ENCODE results near the gene CHRD.
A peak's percentile ranks its signal among the peaks of the same experiment; 100 is the strongest.
"Not testable (repeated sequence)": the region's sequence is repeated elsewhere in the genome, so short reads cannot be mapped to it uniquely, and the experiment has no call there.

CHRD gene

DNA sequence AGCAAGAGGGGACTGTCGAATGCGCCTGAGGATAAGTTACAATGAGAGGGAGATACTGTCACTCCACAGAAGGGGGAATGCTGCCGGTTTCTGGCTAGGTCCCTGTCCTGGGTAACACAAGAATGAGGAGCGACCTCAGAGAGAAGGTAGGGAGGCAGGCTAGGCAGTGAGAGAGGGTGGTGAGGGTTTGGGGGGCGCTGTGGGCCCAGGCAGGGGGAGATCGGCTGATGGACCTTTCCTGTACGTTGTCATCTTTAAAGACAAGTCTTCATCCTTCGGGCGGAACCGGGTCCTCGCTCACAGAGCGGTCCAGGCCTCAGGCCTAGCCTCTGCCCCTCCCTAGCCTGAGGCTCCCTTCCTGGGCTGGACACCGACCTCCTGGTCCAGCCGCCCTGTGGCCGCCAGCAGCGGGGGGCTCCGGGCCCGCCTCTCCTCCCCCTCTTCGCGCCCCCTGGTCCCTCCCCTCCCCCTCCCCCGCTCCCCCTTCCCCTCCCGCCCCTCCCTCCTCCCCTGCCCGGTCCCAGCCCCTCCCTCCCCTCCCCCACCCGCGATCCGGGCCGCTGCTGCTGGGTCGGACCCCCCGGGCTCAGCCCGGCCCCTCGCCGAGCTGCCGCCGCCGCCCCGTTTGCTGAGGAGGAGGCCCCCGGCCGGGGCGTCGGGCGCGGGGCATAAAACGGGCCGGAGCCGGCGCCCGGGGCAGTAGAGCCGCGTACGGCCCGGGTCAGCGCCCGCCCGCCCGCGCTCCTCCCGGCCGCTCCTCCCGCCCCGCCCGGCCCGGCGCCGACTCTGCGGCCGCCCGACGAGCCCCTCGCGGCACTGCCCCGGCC lies at the start of gene CHRD:
CHRD (plus strand) TSS at position 697 of the 827 bp plus-strand sequence. CDS start 265 bp downstream, outside the sequence.
- peak within 1 kb of the TSS; percentile 36 for H3K4me3 ChIP-seq (ENCODE audit: low read depth, low read length)

GRCh38 chr3:184332370-184333090 lies 47.3 kb upstream of the CHRD start:
- peak; percentile 70 for DNase-seq (ENCODE audit: low read depth)
- H3K4me3 ChIP-seq (ENCODE audit: low read depth, low read length) = no peak overlapping the region

More for the DNA sequence above, at the start of gene CHRD:
- no peak for DNase-seq (ENCODE audit: low read depth)

GRCh38 chr3:184333190-184333589 lies 46.7 kb upstream of the CHRD start:
- no peak overlapping the region for H3K4me3 ChIP-seq (ENCODE audit: low read depth, low read length)
- no peak for DNase-seq (ENCODE audit: low read depth)

- H3K4me3 ChIP-seq (ENCODE audit: low read depth, low read length) = no peak overlapping the region
- no peak for DNase-seq (ENCODE audit: low read depth)
Measured at GRCh38 chr3:184333700-184334099, 46.2 kb upstream of the CHRD start.

DNA sequence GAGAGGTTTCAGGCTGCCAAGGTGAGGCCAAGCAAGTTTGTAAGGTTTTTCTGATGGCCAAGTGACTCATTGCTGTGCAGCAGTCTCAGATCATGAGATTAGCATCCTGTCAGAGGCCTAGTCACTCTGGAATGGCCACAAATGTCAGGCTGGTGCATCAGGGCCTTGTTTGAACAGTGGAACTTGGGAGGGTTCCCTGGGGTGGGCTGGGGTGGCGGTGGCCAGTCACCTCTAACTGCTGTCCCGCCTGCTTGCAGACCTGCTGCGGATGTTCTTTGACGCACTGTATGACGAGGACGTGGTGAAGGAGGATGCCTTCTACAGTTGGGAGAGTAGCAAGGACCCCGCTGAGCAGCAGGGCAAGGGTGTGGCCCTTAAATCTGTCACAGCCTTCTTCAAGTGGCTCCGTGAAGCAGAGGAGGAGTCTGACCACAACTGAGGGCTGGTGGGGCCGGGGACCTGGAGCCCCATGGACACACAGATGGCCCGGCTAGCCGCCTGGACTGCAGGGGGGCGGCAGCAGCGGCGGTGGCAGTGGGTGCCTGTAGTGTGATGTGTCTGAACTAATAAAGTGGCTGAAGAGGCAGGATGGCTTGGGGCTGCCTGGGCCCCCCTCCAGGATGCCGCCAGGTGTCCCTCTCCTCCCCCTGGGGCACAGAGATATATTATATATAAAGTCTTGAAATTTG lies 45.2 kb upstream of the CHRD start:
- H3K4me3 ChIP-seq (ENCODE audit: low read depth, low read length) = no peak overlapping the region
- DNase-seq (ENCODE audit: low read depth) = no peak

DNA sequence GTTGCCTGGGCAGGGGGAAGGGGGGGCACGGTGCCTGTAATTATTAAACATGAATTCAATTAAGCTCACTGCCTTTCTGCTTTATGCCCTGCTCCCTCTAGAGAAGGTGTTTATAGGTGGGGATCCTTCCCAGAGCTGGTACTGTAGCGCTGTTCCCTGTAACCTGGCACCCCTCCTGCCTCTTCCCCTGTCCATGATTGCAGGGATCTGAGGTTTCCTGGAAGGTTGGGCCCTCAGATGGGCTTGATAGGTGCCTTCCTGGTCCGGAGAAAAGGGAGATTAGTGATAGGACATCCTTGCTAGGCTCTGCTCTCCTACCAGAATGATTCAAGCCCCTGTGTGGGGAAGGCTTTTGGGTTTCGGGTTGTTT lies 44.6 kb upstream of the CHRD start:
- DNase-seq (ENCODE audit: low read depth) = no peak
- H3K4me3 ChIP-seq (ENCODE audit: low read depth, low read length) = peak overlapping the region; percentile 67

DNA sequence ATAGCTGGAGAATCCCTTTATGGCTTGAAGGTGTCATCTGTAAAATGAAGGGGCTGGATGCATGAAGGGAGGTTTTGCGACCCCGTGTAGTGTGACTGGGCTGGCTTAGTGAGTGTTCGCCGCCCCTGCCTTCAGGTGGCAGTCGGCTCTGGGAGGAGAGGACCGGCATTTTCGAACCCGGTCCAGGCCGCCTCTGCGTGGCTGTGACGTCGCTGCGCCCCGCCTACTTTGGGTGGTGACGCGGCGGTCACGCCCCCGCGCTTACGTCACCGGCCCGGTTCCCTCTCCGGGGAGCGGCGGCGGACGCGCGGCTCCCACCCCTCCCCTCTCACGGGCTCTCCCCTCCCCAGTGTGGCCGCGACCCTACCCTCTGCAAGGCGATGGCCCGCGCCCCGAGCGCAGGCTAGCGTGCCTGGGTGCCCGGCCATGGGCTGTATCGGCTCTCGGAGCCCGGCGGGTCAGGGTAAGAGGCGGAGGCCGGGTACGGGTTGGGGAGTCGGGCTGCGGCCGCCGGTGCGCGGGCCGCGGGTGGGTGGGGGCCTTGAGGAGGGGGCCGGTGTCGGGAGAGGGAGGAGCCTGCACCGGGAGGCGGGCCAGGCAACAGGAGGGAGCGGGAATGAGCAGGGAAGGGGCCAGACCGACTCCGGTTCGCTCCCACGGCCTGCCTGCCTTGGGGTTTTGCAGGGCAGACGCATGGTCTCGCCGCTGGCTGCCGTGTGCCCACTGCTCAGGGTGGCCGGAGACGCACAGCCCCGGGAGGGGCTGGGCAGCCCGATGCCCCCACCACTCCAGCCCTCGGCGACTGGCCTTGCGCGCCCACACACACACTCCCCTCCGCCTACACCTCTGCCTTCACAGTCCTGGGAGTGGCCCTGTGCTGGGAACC lies 44.0 kb upstream of the CHRD start:
- no peak for DNase-seq (ENCODE audit: low read depth)
- peak overlapping the region; percentile 67 for H3K4me3 ChIP-seq (ENCODE audit: low read depth, low read length)

DNA sequence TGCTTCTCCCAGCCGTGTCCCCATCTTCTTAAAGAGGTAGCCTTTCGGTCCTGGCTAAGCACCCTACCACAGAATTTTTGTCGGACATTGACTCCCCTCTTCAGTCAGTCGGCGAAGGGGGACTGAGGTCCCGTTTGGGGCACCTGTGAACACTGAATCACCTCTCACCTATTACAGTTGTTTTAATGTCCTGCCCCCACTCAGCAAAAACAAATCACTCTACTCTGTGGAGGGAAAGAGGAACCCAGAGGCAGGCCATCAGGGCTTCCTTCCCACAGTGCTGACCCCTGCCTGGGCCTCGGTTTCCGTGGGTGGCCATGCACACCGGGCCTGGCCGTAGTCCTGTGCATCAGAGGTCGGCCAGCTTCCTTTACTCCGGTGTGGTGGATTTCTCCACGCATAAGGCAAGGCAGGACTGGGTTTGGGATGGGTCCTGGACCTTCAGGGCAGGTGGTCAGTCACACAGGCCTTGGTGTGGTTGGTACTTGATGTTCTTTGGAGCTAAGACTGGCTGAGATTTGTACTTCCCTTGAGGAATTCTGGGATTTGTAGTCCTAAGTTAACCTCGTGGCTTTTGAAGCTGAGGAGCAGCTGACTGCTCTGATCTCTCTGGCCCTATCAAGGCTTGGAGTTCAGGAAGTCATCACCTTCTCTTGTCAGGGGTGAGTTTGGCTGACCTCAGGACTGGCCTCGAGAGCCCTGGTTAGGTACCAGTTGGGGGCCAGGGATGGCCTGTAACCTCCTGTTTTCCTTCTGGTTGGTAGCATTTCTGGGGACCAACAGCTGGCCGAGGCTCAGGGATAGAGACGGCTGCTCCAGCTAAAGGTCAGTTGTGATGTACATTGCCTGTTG lies 43.1 kb upstream of the CHRD start:
- H3K4me3 ChIP-seq (ENCODE audit: low read depth, low read length) = peak overlapping the region; percentile 67
- DNase-seq (ENCODE audit: low read depth) = no peak

DNA sequence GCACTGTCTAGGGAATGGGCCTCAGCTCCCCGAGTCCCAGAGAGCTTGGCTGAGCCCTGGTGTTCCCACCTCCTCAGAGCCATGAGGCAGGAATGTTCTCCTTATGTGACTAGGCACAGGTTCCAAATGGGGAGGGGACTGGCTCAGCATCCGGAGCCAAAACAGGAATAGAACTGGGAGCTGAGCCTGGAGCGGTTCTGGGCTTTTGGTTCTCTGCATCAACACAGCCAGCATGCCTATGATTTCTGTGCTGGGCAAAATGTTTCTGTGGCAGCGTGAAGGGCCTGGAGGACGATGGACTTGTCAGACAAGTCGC lies 42.5 kb upstream of the CHRD start, which contains the start of gene FAM131A:
FAM131A (plus strand) TSS at position 202 of the 316 bp plus-strand sequence; CDS start at position 233, 31 bp downstream.
- H3K4me3 ChIP-seq (ENCODE audit: low read depth, low read length) = peak within 1 kb of the TSS; percentile 67
- DNase-seq (ENCODE audit: low read depth) = no peak

DNA sequence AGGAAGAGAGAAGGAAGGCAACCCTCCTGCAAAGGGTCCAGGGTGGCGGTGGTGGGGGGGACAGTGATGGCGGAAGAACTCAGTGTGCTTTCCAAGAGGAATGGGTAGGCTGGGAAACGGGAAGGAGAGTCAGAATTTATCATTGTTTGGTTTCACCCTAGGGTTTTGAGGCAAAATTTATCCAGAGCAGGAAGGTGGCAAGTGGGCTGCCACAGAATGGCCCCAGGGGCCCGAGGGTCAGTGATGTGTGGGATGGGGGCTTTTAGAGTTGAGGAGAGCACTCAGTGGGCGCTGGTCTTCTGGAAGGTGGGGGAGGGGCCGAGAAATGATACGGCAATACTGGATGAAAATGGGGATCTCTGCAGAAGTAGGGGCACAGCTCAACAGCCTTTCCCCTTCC lies 41.9 kb upstream of the CHRD start:
- DNase-seq (ENCODE audit: low read depth) = no peak

DNA sequence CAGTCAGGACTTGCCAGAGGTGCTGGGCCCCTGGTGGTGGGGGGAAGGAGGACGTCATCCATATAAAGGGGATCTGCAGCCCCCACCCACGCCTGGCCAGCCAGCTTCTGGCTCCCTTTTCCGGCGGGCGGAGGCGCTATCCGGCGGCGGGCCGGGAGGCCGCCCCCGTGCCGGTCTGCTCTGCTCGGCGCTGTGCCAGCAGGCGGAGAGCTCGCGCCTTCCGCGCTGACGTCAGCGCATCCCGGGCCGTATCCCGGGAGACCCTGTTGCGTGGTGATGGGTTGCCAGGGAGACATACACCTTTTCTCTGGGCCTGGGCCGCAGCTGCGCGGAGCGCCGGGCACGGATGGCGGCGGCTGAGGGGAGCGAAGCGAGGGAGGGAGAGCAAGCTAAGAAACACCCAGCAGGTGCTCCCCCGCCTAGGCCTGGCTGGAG lies 41.3 kb upstream of the CHRD start:
- peak overlapping the region; percentile 67 for H3K4me3 ChIP-seq (ENCODE audit: low read depth, low read length)
- peak; percentile 82 for DNase-seq (ENCODE audit: low read depth)

More for the DNA sequence above, 41.9 kb upstream of the CHRD start:
- peak overlapping the region; percentile 67 for H3K4me3 ChIP-seq (ENCODE audit: low read depth, low read length)

DNA sequence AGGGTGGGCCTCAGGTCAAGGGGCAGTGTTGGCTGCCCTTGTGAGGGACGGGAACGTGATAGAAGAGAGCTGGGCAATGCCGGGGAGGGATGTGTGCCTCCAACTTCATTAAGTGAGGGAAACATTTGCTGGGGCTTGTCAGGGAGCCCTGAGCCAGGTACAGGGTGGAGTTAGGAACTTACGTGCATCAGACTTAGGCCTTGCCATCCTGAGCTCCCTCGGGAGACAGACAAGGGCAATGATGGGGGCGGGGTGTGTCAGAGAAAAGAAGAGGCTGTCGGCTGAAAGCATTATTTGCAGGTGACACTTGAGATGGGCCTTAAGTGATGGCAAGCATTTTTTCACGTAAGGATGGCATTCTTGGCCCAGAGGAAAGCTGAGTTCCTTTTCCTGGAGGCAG lies 40.9 kb upstream of the CHRD start:
- DNase-seq (ENCODE audit: low read depth) = no peak
- peak overlapping the region; percentile 67 for H3K4me3 ChIP-seq (ENCODE audit: low read depth, low read length)

DNA sequence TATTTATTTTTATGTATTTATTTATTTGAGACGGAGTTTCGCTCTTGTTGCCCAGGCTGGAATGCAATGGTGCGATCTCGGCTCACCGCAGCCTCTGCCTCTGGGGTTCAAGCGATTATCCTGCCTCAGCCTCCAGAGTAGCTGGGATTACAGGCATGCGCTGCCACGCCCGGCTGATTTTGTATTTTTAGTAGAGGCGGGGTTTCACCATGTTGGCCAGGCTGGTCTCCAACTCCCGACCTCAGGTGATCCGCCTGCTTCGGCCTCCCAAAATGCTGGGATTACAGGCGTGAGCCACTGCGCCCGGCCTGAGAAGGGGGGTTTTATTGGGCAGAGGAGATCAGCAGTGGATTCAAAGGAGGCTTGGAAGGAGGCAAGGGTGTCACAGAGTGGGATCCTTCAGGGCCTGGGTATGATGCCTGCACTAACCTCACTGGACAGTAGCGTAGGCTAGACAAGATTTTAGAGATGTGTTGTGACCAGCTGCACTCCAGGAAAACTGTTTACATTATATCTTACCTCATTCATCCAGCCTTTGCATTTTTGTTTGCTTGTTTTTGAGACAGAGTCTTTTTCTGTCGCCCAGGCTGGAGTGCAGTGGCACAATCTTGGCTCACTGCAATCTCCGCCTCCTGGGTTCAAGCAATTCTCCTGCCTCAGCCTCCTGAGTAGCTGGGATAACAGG lies 40.3 kb upstream of the CHRD start:
- DNase-seq (ENCODE audit: low read depth) = not testable (repeated sequence)
- peak overlapping the region; percentile 67 for H3K4me3 ChIP-seq (ENCODE audit: low read depth, low read length)

DNA sequence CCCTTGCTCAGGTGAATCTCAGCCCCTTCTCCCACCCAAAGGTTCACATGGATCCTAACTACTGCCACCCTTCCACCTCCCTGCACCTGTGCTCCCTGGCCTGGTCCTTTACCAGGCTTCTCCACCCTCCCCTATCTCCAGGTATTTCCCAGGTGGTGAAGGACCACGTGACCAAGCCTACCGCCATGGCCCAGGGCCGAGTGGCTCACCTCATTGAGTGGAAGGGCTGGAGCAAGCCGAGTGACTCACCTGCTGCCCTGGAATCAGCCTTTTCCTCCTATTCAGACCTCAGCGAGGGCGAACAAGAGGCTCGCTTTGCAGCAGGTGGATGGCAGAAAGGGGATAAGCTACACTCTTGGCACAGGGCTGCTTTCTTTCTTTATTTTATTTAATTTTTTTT lies 37.9 kb upstream of the CHRD start:
- DNase-seq (ENCODE audit: low read depth) = no peak
- no peak overlapping the region for H3K4me3 ChIP-seq (ENCODE audit: low read depth, low read length)

- no peak for DNase-seq (ENCODE audit: low read depth)
- no peak overlapping the region for H3K4me3 ChIP-seq (ENCODE audit: low read depth, low read length)
Measured at GRCh38 chr3:184343200-184343876, 36.5 kb upstream of the CHRD start.

GRCh38 chr3:184344579-184345316 lies 35.1 kb upstream of the CHRD start:
- no peak overlapping the region for H3K4me3 ChIP-seq (ENCODE audit: low read depth, low read length)
- DNase-seq (ENCODE audit: low read depth) = no peak

All from skeletal muscle cell (primary cell).